Duodenal mucosa (tissue), 2 donors: ENCODE measurements around the gene BCAN.

ENCODE experiments used
- H3K27ac ChIP-seq: one replicate; pipeline ENCODE4 v1.7.0; 2013; ENCODE audit warnings: low read depth, low read length
- H3K27me3 ChIP-seq, 2 donors: one replicate each; pipeline ENCODE4 v1.7.0; 2013; ENCODE audit warnings: low read length in 2 of 2, control low read depth in 1 of 2; ENCODE audit not compliant: insufficient read depth in 2 of 2, control insufficient read depth in 1 of 2
- H3K36me3 ChIP-seq, 2 donors: one replicate each; pipeline ENCODE4 v1.7.0; 2013; ENCODE audit warnings: low read length in 2 of 2, control low read depth in 1 of 2; ENCODE audit not compliant: insufficient read depth in 2 of 2, control insufficient read depth in 1 of 2
- H3K4me1 ChIP-seq, 2 donors: one replicate each; pipeline ENCODE4 v1.7.0; 2013; ENCODE audit warnings: low read length in 2 of 2, control low read depth in 1 of 2; ENCODE audit not compliant: insufficient read depth in 2 of 2, control insufficient read depth in 1 of 2
- H3K4me3 ChIP-seq, 2 donors: one replicate each; pipeline ENCODE4 v1.7.0; 2013; ENCODE audit warnings: low read length in 2 of 2, low read depth in 1 of 2
- H3K9ac ChIP-seq, 2 donors: one replicate each; pipeline ENCODE4 v1.7.0; 2013; ENCODE audit warnings: low read length in 2 of 2, low read depth in 1 of 2
- H3K9me3 ChIP-seq, 2 donors: one replicate each; pipeline ENCODE4 v1.7.0; 2013; ENCODE audit warnings: low read length in 2 of 2, control low read depth in 1 of 2; ENCODE audit not compliant: control insufficient read depth in 1 of 2

Gene BCAN

GRCh38 chr1:156705918-156706656 lies 64.2 kb downstream of the BCAN start:
- Histone ChIP-seq H3K27me3 (peaks cover 31% of the 10 kb centered on the region in 2 donors), H3K36me3 (no peaks in the 10 kb centered on the region), H3K4me1 (peaks cover 30 to 42% of the 10 kb centered on the region in 2 donors), H3K9me3 (no peaks in the 10 kb centered on the region), H3K4me3 (peak overlapping the region; percentile 65 to 68), H3K27ac (no peak overlapping the region), H3K9ac (peak overlapping the region; percentile 37 to 51)

- H3K4me1 ChIP-seq, result peaks cover 30 to 42% of the 10 kb centered on the region in 2 donors
- peak overlapping the region; percentile 37 to 51 for H3K9ac ChIP-seq
- H3K4me3 ChIP-seq, result peak overlapping the region; percentile 65 to 68
- H3K27me3 ChIP-seq, result peaks cover 26 to 31% of the 10 kb centered on the region in 2 donors
- no peaks in the 10 kb centered on the region for H3K36me3 ChIP-seq
- H3K27ac ChIP-seq, result no peak overlapping the region
- H3K9me3 ChIP-seq, result no peaks in the 10 kb centered on the region
Observed at GRCh38 chr1:156706657-156707416, 64.9 kb downstream of the BCAN start.

- Histone ChIP-seq H3K9me3 (no peaks in the 10 kb centered on the region), H3K4me1 (peaks cover 30 to 42% of the 10 kb centered on the region in 2 donors), H3K36me3 (no peaks in the 10 kb centered on the region), H3K4me3 (no peak overlapping the region), H3K9ac (no peak overlapping the region), H3K27me3 (peaks cover 26 to 31% of the 10 kb centered on the region in 2 donors), H3K27ac (no peak overlapping the region)
Observed at GRCh38 chr1:156707417-156708217, 65.7 kb downstream of the BCAN start.

GRCh38 chr1:156708218-156708661 lies 66.3 kb downstream of the BCAN start:
- Histone ChIP-seq H3K4me3 (no peak overlapping the region), H3K4me1 (peaks cover 30 to 42% of the 10 kb centered on the region in 2 donors), H3K9ac (no peak overlapping the region), H3K27ac (no peak overlapping the region), H3K9me3 (no peaks in the 10 kb centered on the region), H3K36me3 (no peaks in the 10 kb centered on the region), H3K27me3 (peaks cover 22 to 26% of the 10 kb centered on the region in 2 donors)

- Histone ChIP-seq H3K27me3 (peaks cover 14 to 18% of the 10 kb centered on the region in 2 donors), H3K4me1 (peaks cover 30 to 42% of the 10 kb centered on the region in 2 donors), H3K4me3 (no peak overlapping the region), H3K9ac (no peak overlapping the region), H3K36me3 (no peaks in the 10 kb centered on the region), H3K9me3 (no peaks in the 10 kb centered on the region), H3K27ac (no peak overlapping the region)
Observed at GRCh38 chr1:156709031-156709430, 67.1 kb downstream of the BCAN start.
